Panc1 (cell line): ENCODE results near the gene NSMCE3.

ENCODE experiments used
- POLR2AphosphoS5 ChIP-seq: IDR thresholded peaks from 2 replicates; pipeline ENCODE4 v1.6.1; 2012; ENCODE audit warnings: mild to moderate bottlenecking, low read depth, low read length, moderate library complexity
- TCF7L2 ChIP-seq: IDR thresholded peaks from 2 replicates; pipeline ENCODE4 v1.6.1; 2011; ENCODE audit warnings: mild to moderate bottlenecking, low read depth, low read length, inconsistent platforms
- TF ChIP-seq, protein P1 (sequence below): fragments of 450-650 bp; IDR thresholded peaks from 2 replicates; pipeline ENCODE4 v1.5.1; 2017; ENCODE audit warnings: mild to moderate bottlenecking
- TF ChIP-seq, protein P2 (sequence below), 2 experiments: IDR thresholded peaks; 2 replicates each; pipeline ENCODE4 v1.6.1; 2011 to 2012; ENCODE audit warnings: low read depth in 2 of 2, control low read depth in 1 of 2, low read length in 1 of 2, mild to moderate bottlenecking in 1 of 2, moderate library complexity in 1 of 2; ENCODE audit not compliant: insufficient read depth in 1 of 2

DNA sequence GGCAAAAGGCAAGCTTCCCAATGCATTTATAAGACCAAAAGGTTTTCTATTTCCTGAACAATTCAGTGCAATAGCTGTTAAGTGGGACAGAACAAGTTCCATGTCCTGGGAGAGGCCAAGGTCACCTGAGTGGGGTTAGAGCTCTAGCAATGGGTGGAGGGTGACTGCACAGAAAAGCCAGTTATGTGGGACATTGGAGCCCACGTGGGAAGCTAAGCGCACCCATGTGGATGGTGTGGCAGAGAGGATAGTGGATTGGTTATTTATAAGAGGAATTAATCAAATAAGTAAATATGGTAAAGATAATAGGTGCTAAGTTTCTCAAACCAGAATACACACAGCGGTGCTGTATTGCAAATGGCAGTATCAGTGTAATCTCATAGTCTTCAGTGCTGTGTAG, 6.3 kb downstream of the NSMCE3 start:
- TF ChIP-seq POLR2AphosphoS5 (no peak), TCF7L2 (no peak)
- TF ChIP-seq, protein P1, sequence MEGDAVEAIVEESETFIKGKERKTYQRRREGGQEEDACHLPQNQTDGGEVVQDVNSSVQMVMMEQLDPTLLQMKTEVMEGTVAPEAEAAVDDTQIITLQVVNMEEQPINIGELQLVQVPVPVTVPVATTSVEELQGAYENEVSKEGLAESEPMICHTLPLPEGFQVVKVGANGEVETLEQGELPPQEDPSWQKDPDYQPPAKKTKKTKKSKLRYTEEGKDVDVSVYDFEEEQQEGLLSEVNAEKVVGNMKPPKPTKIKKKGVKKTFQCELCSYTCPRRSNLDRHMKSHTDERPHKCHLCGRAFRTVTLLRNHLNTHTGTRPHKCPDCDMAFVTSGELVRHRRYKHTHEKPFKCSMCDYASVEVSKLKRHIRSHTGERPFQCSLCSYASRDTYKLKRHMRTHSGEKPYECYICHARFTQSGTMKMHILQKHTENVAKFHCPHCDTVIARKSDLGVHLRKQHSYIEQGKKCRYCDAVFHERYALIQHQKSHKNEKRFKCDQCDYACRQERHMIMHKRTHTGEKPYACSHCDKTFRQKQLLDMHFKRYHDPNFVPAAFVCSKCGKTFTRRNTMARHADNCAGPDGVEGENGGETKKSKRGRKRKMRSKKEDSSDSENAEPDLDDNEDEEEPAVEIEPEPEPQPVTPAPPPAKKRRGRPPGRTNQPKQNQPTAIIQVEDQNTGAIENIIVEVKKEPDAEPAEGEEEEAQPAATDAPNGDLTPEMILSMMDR: no peak
- TF ChIP-seq, protein P2, sequence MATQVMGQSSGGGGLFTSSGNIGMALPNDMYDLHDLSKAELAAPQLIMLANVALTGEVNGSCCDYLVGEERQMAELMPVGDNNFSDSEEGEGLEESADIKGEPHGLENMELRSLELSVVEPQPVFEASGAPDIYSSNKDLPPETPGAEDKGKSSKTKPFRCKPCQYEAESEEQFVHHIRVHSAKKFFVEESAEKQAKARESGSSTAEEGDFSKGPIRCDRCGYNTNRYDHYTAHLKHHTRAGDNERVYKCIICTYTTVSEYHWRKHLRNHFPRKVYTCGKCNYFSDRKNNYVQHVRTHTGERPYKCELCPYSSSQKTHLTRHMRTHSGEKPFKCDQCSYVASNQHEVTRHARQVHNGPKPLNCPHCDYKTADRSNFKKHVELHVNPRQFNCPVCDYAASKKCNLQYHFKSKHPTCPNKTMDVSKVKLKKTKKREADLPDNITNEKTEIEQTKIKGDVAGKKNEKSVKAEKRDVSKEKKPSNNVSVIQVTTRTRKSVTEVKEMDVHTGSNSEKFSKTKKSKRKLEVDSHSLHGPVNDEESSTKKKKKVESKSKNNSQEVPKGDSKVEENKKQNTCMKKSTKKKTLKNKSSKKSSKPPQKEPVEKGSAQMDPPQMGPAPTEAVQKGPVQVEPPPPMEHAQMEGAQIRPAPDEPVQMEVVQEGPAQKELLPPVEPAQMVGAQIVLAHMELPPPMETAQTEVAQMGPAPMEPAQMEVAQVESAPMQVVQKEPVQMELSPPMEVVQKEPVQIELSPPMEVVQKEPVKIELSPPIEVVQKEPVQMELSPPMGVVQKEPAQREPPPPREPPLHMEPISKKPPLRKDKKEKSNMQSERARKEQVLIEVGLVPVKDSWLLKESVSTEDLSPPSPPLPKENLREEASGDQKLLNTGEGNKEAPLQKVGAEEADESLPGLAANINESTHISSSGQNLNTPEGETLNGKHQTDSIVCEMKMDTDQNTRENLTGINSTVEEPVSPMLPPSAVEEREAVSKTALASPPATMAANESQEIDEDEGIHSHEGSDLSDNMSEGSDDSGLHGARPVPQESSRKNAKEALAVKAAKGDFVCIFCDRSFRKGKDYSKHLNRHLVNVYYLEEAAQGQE (IDR thresholded peaks at IDR 0.05; ENCODE audit: insufficient read depth in 1 of 2, low read depth in 2 of 2, low read length in 1 of 2): no peak
